Activated naive CD4-positive, alpha-beta T cell treated with anti-CD3 and anti-CD28 coated beads, Interleukin-2, amount 10 ng/mL, durations not matched to agents 7 days and 5 days (primary cell): Measurements from ENCODE around the gene MAP4K2.
"Not testable (repeated sequence)": the region's sequence is repeated elsewhere in the genome, so short reads cannot be mapped to it uniquely, and the experiment has no call there.

Experiments used
- CTCF ChIA-PET: fragments of 350-600 bp; sonication (Branson Sonifier 250); formaldehyde crosslinking; loops from one replicate; lab custom pipeline; 2021; ENCODE audit warnings: antibody characterized with exemption; lab: Charles Lee
- DNase-seq: peaks from one replicate; pipeline ENCODE4 v3.0.0-alpha.2; 2020
- H3K27ac Mint-ChIP-seq: one replicate; pipeline ENCODE4 v1.8.0; 2021; ENCODE audit warnings: mild to moderate bottlenecking, moderate library complexity, mixed read lengths
- H3K27me3 Mint-ChIP-seq: one replicate; pipeline ENCODE4 v1.8.0; 2021; ENCODE audit warnings: mild to moderate bottlenecking, mixed read lengths
- H3K36me3 Mint-ChIP-seq: one replicate; pipeline ENCODE4 v1.8.0; 2021; ENCODE audit warnings: mixed read lengths
- H3K4me1 Mint-ChIP-seq: one replicate; pipeline ENCODE4 v1.8.0; 2021; ENCODE audit warnings: mixed read lengths
- H3K4me3 Mint-ChIP-seq: one replicate; pipeline ENCODE4 v1.8.0; 2021; ENCODE audit warnings: mild to moderate bottlenecking, moderate library complexity, mixed read lengths
- H3K9me3 Mint-ChIP-seq: one replicate; pipeline ENCODE4 v1.8.0; 2021; ENCODE audit warnings: mixed read lengths

MAP4K2 gene

GRCh38 chr11:64803158-64803845 lies at the start of gene MAP4K2:
TSS of gene MAP4K2 (minus strand) at chr11:64803214. CDS start at chr11:64803149, 65 bp downstream.
- H3K27me3 Mint-ChIP-seq = no peaks in the 10 kb centered on the region
- H3K36me3 Mint-ChIP-seq = peaks cover 38% of the 10 kb centered on the region
- peaks cover 41% of the 10 kb centered on the region for H3K4me1 Mint-ChIP-seq
- peak within 1 kb of the TSS; percentile 85 for H3K4me3 Mint-ChIP-seq
- DNase-seq = peak; percentile 89
- H3K27ac Mint-ChIP-seq = peak within 1 kb of the TSS; percentile 87
- H3K9me3 Mint-ChIP-seq = no peaks in the 10 kb centered on the region
- CTCF ChIA-PET = interaction anchor here (0.6 to 2.0 kb wide), 2 partner anchors 16 to 43 kb away, joined by 3 to 5 read pairs; no protein-coding TSS in a partner anchor

DNA sequence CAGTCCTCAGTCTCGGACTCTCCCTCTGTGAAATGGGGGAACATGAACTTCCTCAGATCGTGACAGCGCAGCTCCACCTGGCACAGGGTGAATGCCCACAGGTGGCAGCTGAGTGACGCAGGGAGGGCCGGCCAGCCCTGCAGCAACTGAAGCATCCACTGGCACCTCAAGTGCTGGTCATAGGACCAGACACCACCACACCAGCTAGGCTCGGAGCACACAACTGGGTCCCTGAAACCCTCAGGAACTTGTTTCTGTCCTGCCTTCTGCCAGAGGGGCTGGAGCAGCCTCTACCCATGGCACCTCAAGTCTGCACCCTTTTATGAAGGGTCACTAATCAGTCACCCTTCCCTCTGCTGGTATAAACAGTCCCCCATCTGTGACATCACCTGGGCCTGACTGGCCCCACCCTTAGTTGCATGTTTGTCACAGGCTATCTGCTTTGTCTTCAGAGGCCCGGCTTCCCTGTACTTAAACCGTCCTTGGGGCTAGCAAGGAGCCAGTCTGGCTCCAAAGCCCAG lies 48.9 kb upstream of the MAP4K2 start:
- peaks cover 47% of the 10 kb centered on the region for H3K36me3 Mint-ChIP-seq
- no peak overlapping the region for H3K4me3 Mint-ChIP-seq
- DNase-seq = no peak
- H3K27me3 Mint-ChIP-seq = no peaks in the 10 kb centered on the region
- peaks cover 97% of the 10 kb centered on the region for H3K4me1 Mint-ChIP-seq
- H3K27ac Mint-ChIP-seq = peak overlapping the region; percentile 88
- H3K9me3 Mint-ChIP-seq = no peaks in the 10 kb centered on the region
- CTCF ChIA-PET = interaction anchor here (1.9 to 16.4 kb wide), 4 partner anchors 11 to 35 kb away, joined by 4 to 592 read pairs (median 76); partner anchors contain the start of gene EHD1

- Mint-ChIP-seq H3K27me3 (no peaks in the 10 kb centered on the region), H3K4me3 (no peak overlapping the region), H3K9me3 (no peaks in the 10 kb centered on the region), H3K27ac (peak overlapping the region; percentile 88), H3K36me3 (peaks cover 39% of the 10 kb centered on the region), H3K4me1 (peaks cover 90% of the 10 kb centered on the region)
- CTCF ChIA-PET = interaction anchor here (6.3 to 16.4 kb wide), 3 partner anchors 11 to 36 kb away, joined by 47 to 592 read pairs (median 106); partner anchors contain the start of gene EHD1
- peak; percentile 72 for DNase-seq
Measured at GRCh38 chr11:64850979-64851567, 48.1 kb upstream of the MAP4K2 start.

DNA sequence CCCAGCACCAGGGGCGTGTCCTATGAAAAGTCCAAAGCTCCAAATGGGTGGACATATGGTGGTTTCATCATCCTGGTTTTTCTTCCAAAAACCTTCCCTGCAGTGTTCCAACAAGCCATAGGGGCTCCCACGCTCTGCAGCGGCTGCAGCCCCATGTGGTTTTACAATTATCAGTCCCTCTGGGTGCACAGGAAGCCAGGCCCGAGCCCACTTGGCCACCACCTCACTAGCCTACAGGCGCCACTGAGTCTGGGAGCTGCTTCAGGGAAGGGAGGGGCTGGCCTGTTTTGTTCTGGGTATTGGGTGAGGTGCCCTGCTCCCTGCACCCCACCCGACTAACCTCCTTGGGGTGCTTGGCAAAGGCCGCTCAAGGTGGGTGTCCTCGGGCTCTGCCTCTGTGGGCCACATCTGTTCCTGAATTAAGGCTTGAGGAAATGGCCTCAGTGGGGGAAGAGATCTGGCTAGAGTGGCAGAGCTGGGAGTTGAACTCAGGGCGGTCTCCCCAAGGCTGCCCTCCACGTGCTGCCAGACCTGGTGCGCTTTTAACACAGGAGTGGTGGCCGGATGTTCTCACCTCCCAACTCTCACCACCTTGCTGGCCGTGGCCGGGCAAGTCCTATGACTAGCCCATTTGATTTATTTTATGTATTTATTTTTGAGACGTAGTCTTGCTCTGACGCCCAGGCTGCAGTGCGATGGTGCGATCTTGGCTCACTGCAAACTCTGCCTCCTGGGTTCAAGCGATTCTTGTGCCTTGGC lies 46.8 kb upstream of the MAP4K2 start:
- peaks cover 28% of the 10 kb centered on the region for H3K36me3 Mint-ChIP-seq
- CTCF ChIA-PET = interaction anchor here (1.0 to 16.4 kb wide), 6 partner anchors 13 to 261 kb away, joined by 3 to 592 read pairs (median 44); partner anchors contain the start of genes ARL2 and EHD1
- no peak for DNase-seq
- peak overlapping the region; percentile 78 for H3K27ac Mint-ChIP-seq
- no peak overlapping the region for H3K4me3 Mint-ChIP-seq
- H3K27me3 Mint-ChIP-seq = no peaks in the 10 kb centered on the region
- no peaks in the 10 kb centered on the region for H3K9me3 Mint-ChIP-seq
- peaks cover 84% of the 10 kb centered on the region for H3K4me1 Mint-ChIP-seq

GRCh38 chr11:64848826-64849597 lies 46.0 kb upstream of the MAP4K2 start:
- peak; percentile 57 for DNase-seq
- peaks cover 79% of the 10 kb centered on the region for H3K4me1 Mint-ChIP-seq
- H3K27ac Mint-ChIP-seq = peak overlapping the region; percentile 86
- no peaks in the 10 kb centered on the region for H3K9me3 Mint-ChIP-seq
- no peaks in the 10 kb centered on the region for H3K27me3 Mint-ChIP-seq
- CTCF ChIA-PET = interaction anchor here (1.0 to 16.4 kb wide), 14 partner anchors 11 to 467 kb away, joined by 3 to 592 read pairs (median 5); partner anchors contain the start of genes ARL2, BATF2, EHD1 and TM7SF2
- peaks cover 20% of the 10 kb centered on the region for H3K36me3 Mint-ChIP-seq
- no peak overlapping the region for H3K4me3 Mint-ChIP-seq

GRCh38 chr11:64848214-64848825 lies 45.3 kb upstream of the MAP4K2 start:
- CTCF ChIA-PET = interaction anchor here (0.9 to 16.4 kb wide), 18 partner anchors 8 to 468 kb away, joined by 3 to 592 read pairs (median 5); partner anchors contain the start of genes ARL2, BATF2, EHD1 and MEN1
- Mint-ChIP-seq H3K4me3 (no peak overlapping the region), H3K4me1 (peaks cover 77% of the 10 kb centered on the region), H3K36me3 (peaks cover 17% of the 10 kb centered on the region), H3K27me3 (no peaks in the 10 kb centered on the region), H3K27ac (peak overlapping the region; percentile 86), H3K9me3 (no peaks in the 10 kb centered on the region)
- DNase-seq = no peak

DNA sequence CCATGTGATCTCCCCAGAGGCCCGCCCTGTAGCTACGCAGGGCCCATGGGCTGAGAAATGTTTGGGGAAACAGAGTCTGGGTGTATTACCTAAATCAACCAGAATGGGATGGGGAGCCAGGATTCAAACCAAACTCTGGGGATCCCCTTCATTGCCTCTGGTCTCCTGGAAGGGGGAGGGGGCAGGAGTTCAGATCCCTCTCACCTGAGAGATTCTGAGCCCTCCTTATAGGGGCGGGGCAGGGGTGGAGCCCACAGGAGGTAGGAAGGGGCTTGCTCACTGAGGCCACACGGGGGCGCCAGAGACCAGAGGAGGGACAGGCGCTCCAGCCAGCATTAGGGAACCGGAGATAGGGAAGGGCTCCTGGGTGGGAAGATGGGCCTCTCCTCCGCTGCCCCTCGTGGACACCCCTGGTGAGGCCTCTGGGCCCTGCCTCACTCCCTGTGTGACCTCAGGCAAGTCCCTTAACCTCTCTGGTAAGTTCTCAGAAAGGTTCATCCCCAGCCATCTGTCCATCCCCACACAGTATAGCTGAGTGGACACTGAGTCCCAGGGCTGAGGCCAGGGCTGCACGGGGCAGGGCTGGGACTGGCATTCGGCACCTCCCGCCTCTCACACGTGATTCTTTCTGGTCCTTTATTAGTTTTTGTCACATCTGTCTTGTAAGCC lies 44.1 kb upstream of the MAP4K2 start:
- H3K4me1 Mint-ChIP-seq = peaks cover 71% of the 10 kb centered on the region
- H3K4me3 Mint-ChIP-seq = no peak overlapping the region
- DNase-seq = peak; percentile 95
- H3K9me3 Mint-ChIP-seq = no peaks in the 10 kb centered on the region
- CTCF ChIA-PET = interaction anchor here (0.6 to 16.4 kb wide), 17 partner anchors 9 to 469 kb away, joined by 3 to 592 read pairs (median 5); partner anchors contain the start of genes ARL2, BATF2, EHD1 and MEN1
- peaks cover 4% of the 10 kb centered on the region for H3K27me3 Mint-ChIP-seq
- H3K36me3 Mint-ChIP-seq = peaks cover 5% of the 10 kb centered on the region
- H3K27ac Mint-ChIP-seq = peak overlapping the region; percentile 58

GRCh38 chr11:64845776-64846129 lies 42.7 kb upstream of the MAP4K2 start:
- not testable (repeated sequence) for H3K36me3 Mint-ChIP-seq, H3K9me3 Mint-ChIP-seq, DNase-seq, H3K27ac Mint-ChIP-seq, H3K4me3 Mint-ChIP-seq, H3K27me3 Mint-ChIP-seq
- H3K4me1 Mint-ChIP-seq = peaks cover 57% of the 10 kb centered on the region
- CTCF ChIA-PET = interaction anchor here (0.9 to 16.4 kb wide), 9 partner anchors 17 to 470 kb away, joined by 3 to 592 read pairs (median 6); partner anchors contain the start of genes ARL2, BATF2, EHD1 and RASGRP2

DNA sequence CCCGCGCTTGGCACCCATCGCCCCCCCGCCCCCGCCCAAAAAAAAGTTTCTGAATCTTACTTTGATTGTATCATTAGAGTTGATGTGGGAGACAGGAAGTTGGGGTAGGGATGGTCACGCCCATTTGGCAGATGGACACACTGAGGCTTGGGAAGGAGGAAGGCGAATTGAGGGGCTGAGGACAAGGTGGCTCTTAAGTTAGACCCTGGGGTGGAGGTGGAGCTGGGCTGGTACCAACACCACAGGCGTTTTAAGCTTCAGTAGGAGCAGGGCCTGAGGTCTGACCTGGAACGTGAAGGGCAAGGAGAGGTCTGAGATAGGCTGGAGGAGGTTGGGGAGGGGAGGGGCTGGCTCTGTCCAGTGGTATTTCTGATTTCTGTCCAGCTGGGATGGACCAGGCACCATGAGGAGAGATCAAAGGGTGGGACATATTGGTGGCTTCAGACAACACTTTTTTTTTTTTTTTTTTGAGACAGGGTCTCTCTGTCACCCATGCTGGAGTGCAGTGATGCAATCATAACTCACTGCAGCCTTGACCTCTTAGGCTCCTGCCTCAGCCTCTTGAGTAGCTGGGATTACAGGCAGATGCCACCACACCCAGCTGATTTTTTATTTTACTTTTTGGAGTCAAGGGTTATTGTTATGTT lies 42.2 kb upstream of the MAP4K2 start:
- no peaks in the 10 kb centered on the region for H3K36me3 Mint-ChIP-seq
- no peak overlapping the region for H3K27ac Mint-ChIP-seq
- CTCF ChIA-PET = interaction anchor here (0.9 to 16.4 kb wide), 10 partner anchors 17 to 273 kb away, joined by 3 to 592 read pairs (median 8); partner anchors contain the start of genes ARL2, BATF2, EHD1 and RASGRP2

GRCh38 chr11:64844330-64845128 lies 41.5 kb upstream of the MAP4K2 start, which contains the start of gene CDC42BPG:
TSS of gene CDC42BPG (minus strand) at chr11:64844653. CDS start at chr11:64844569, 84 bp downstream.
- DNase-seq = peak; percentile 80
- H3K4me3 Mint-ChIP-seq = peak within 1 kb of the TSS; percentile 75
- no peaks in the 10 kb centered on the region for H3K36me3 Mint-ChIP-seq
- CTCF ChIA-PET = interaction anchor here (0.7 to 16.4 kb wide), 12 partner anchors 9 to 273 kb away, joined by 3 to 592 read pairs (median 4); partner anchors contain the start of genes ARL2, BATF2, EHD1 and RASGRP2
- peaks cover 4% of the 10 kb centered on the region for H3K27me3 Mint-ChIP-seq
- no peaks in the 10 kb centered on the region for H3K9me3 Mint-ChIP-seq
- no peak within 1 kb of the TSS for H3K27ac Mint-ChIP-seq
- H3K4me1 Mint-ChIP-seq = peaks cover 46% of the 10 kb centered on the region

More for the DNA sequence above, 42.2 kb upstream of the MAP4K2 start:
- H3K4me3 Mint-ChIP-seq = peak overlapping the region; percentile 51
- DNase-seq = no peak
- no peaks in the 10 kb centered on the region for H3K9me3 Mint-ChIP-seq
- H3K27me3 Mint-ChIP-seq = peaks cover 4% of the 10 kb centered on the region
- H3K4me1 Mint-ChIP-seq = peaks cover 53% of the 10 kb centered on the region
